K562 (cell line): ENCODE measurements around the gene GCN1. TPM values are rescaled to one million over a fixed set of nuclear protein-coding genes. Genes with fewer than 3 reads are reported as not detected.

Experiments
- CEBPG ChIP-seq, 3 experiments: fragments of 200-800 bp in 1 of 3; sonication (Bioruptor generic) in 1 of 3; sonication (generic) in 1 of 3; formaldehyde crosslinking in 1 of 3; IDR thresholded peaks in 2 of 3; conservative IDR thresholded peaks in 1 of 3; 2 replicates each; pipeline versions ENCODE4 v1.6.1 to v1.8.0; 2016 to 2022; ENCODE audit warnings: missing compliant biosample characterization in 2 of 3, missing genetic modification characterization in 2 of 3, mild to moderate bottlenecking in 1 of 3, missing genetic modification reagents in 1 of 3
- CTBP1 ChIP-seq: fragments of 450-650 bp; IDR thresholded peaks from 2 replicates; pipeline ENCODE4 v1.6.1; 2016; ENCODE audit warnings: borderline replicate concordance
- FIP1L1 ChIP-seq: fragments of 200-400 bp; formaldehyde crosslinking; IDR thresholded peaks from 2 replicates; pipeline ENCODE4 v1.6.1; 2018; ENCODE audit warnings: mild to moderate bottlenecking, low read depth, low read length; ENCODE audit not compliant: poor library complexity, severe bottlenecking
- MBD1 ChIP-seq: fragments of 250-450 bp; sonication (Bioruptor Pico); IDR thresholded peaks from 2 replicates; pipeline ENCODE4 v1.8.0; 2022; ENCODE audit warnings: inconsistent platforms
- MTA2 ChIP-seq: fragments of 450-650 bp; IDR thresholded peaks from 2 replicates; pipeline ENCODE4 v1.6.1; 2016; ENCODE audit warnings: low read depth
- MXI1 ChIP-seq: IDR thresholded peaks from 2 replicates; pipeline ENCODE4 v1.6.1; 2011; ENCODE audit warnings: low read depth, mild to moderate bottlenecking, improper control_type of control experiment, low read length
- NBN ChIP-seq: fragments of 450-650 bp; IDR thresholded peaks from 2 replicates; pipeline ENCODE4 v1.6.1; 2016; ENCODE audit warnings: low read depth, mild to moderate bottlenecking
- PHF20 ChIP-seq: fragments of 450-650 bp; IDR thresholded peaks from 2 replicates; pipeline ENCODE4 v1.6.1; 2018; ENCODE audit not compliant: partially characterized antibody
- POU5F1 ChIP-seq: fragments of 150-350 bp; IDR thresholded peaks from 2 replicates; pipeline ENCODE4 v1.6.1; 2014; ENCODE audit warnings: borderline replicate concordance, low read length, low read depth, mild to moderate bottlenecking; ENCODE audit not compliant: partially characterized antibody
- PRDM10 ChIP-seq: fragments of 450-650 bp; IDR thresholded peaks from 2 replicates; pipeline ENCODE4 v1.6.1; 2018; ENCODE audit not compliant: partially characterized antibody
- PYGO2 ChIP-seq: fragments of 450-650 bp; IDR thresholded peaks from 2 replicates; pipeline ENCODE4 v1.6.1; 2016; ENCODE audit warnings: mild to moderate bottlenecking, missing genetic modification characterization, moderate library complexity, missing compliant biosample characterization
- TEAD2 ChIP-seq: fragments of 450-650 bp; IDR thresholded peaks from 2 replicates; pipeline ENCODE4 v1.6.1; 2016; ENCODE audit warnings: missing genetic modification characterization, control low read depth, missing compliant biosample characterization
- UBTF ChIP-seq, 2 experiments: IDR thresholded peaks; 2 replicates each; pipeline ENCODE4 v1.6.1; 2012; ENCODE audit warnings: improper control_type of control experiment in 2 of 2, low read depth in 2 of 2, low read length in 2 of 2, borderline replicate concordance in 1 of 2
- ZBTB17 ChIP-seq: fragments of 450-650 bp; formaldehyde crosslinking; IDR thresholded peaks from 2 replicates; pipeline ENCODE4 v1.4.0; 2020; ENCODE audit warnings: mild to moderate bottlenecking
- ZFP30 ChIP-seq: fragments of 250-450 bp; sonication (Bioruptor Pico); IDR thresholded peaks from 2 replicates; pipeline ENCODE4 v1.8.0; 2022; ENCODE audit warnings: moderate library complexity, mild to moderate bottlenecking, inconsistent platforms, borderline replicate concordance
- ZKSCAN3 ChIP-seq: fragments of 250-450 bp; sonication (Bioruptor Pico); IDR thresholded peaks from 2 replicates; pipeline ENCODE4 v1.4.0; 2020
- ZNF3 ChIP-seq: fragments of 250-450 bp; sonication (Bioruptor Pico); IDR thresholded peaks from 2 replicates; pipeline ENCODE4 v1.5.0; 2021; ENCODE audit warnings: mild to moderate bottlenecking, moderate library complexity
- ZNF766 ChIP-seq: fragments of 200-800 bp; sonication (Bioruptor generic); conservative IDR thresholded peaks from 2 replicates; pipeline ENCODE4 v1.6.1; 2016; ENCODE audit warnings: missing genetic modification characterization, missing compliant biosample characterization
- ZNF830 ChIP-seq: fragments of 250-450 bp; sonication (Bioruptor Pico); IDR thresholded peaks from 2 replicates; pipeline ENCODE4 v1.5.0; 2021; ENCODE audit warnings: mild to moderate bottlenecking
- polyA plus RNA-seq, 8 experiments: library from polyadenylated mRNA; depleted of rRNA in 4 of 8; stranded (reverse) in 5 of 8; unstranded in 3 of 8; fragments of >200 nt; fragmentation: Nextera tagmentation in 2 of 8; fragmentation: Illumina TruSeq in 1 of 8; extraction: Ambion mirVana in 2 of 8; extraction: Trizol in 1 of 8; gene quantifications; 2 replicates each; pipeline versions ENCODE4 v1.2.1 to v1.2.3, GENCODE V29; 2011 to 2014; ENCODE audit warnings: inconsistent platforms in 1 of 8, missing spikeins in 1 of 8
- total RNA-seq, 7 experiments: library from RNA; depleted of rRNA in 6 of 7; stranded (reverse); fragments of >200 nt in 6 of 7; fragmentation: Illumina TruSeq in 2 of 7; extraction: Trizol in 2 of 7; gene quantifications; 2 replicates each; pipeline versions ENCODE4 v1.2.1 to v1.2.3, GENCODE V29; 2011 to 2021; ENCODE audit warnings: low replicate concordance in 1 of 7
- TF ChIP-seq, protein P1 (sequence below): fragments of 450-650 bp; formaldehyde crosslinking; IDR thresholded peaks from 2 replicates; pipeline ENCODE4 v1.4.0; 2020; ENCODE audit warnings: mild to moderate bottlenecking

Gene GCN1
- total and polyA plus RNA-seq, 9 of the 15 experiments (the other 6 are each of a cell fraction or from before 2014, with no cell fraction given), result 11.9 to 190 (median 51.7) TPM

DNA sequence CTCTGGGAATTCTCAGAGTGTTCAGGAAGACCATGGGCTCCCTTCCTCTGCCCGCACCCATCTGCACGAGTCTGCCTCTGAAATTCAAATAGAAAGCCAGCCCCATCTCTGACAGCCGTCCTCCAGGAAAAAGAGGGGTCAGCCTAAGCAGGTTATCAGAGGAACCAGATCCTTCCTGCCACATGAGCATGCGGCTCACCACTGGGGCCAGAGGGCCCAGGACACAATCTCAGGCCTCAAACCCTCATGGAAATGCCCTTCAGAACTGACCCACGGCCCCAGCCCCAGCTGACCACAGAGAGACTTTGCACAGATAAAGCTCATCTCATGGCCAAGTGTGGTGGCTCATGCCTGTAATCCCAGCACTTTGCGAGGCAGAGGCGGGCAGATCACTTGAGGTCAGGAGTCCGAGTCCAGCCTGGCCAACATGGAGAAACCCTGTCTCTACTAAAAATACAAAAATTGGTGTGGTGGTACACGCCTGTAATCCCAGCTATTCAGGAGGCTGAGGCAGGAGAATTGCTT lies 47.8 kb upstream of the GCN1 start (continued):
- TF ChIP-seq UBTF (IDR thresholded peaks at IDR 0.05; ENCODE audit: borderline replicate concordance in 1 of 2, low read depth in 2 of 2, low read length in 2 of 2) (peak; percentile 27 to 73; a peak in 2 of 4 replicates), PHF20 (no peak), MTA2 (peak; percentile 90), NBN (peak; percentile 95), ZKSCAN3 (CRISPR knock-in tag) (no peak), MXI1 (no peak), ZNF830 (no peak), CEBPG (CRISPR knock-in tag; IDR thresholded peaks at IDR 0.05) (no peak), CEBPG (tag; conservative IDR thresholded peaks at IDR 0.05 in 1 of 2, IDR thresholded peaks at IDR 0.05 in 1 of 2) (no peak), CTBP1 (peak; percentile 94), FIP1L1 (no peak), ZNF3 (CRISPR knock-in tag) (no peak), ZNF766 (peak; percentile 79), TEAD2 (tag) (no peak), POU5F1 (no peak), ZFP30 (CRISPR knock-in tag) (no peak), MBD1 (CRISPR knock-in tag) (no peak), PRDM10 (peak; percentile 9), PYGO2 (no peak), ZBTB17 (no peak)
- TF ChIP-seq, protein P1, sequence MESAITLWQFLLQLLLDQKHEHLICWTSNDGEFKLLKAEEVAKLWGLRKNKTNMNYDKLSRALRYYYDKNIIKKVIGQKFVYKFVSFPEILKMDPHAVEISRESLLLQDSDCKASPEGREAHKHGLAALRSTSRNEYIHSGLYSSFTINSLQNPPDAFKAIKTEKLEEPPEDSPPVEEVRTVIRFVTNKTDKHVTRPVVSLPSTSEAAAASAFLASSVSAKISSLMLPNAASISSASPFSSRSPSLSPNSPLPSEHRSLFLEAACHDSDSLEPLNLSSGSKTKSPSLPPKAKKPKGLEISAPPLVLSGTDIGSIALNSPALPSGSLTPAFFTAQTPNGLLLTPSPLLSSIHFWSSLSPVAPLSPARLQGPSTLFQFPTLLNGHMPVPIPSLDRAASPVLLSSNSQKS (CRISPR knock-in tag), result no peak
